SU-DHL-6 (cell line): ENCODE measurements around the gene STAM2.
"Not testable (repeated sequence)": the region's sequence is repeated elsewhere in the genome, so short reads cannot be mapped to it uniquely, and the experiment has no call there.

Experiments used
- H2AFZ ChIP-seq: fragments of 200-600 bp; sonication (generic); 2 replicates; pipeline ENCODE4 v1.6.1; 2014; ENCODE audit warnings: low read depth, mild to moderate bottlenecking, moderate library complexity, mixed read lengths, antibody characterized with exemption, low read length; ENCODE audit not compliant: severe bottlenecking
- H3F3A ChIP-seq: fragments of 200-600 bp; shearing (Covaris generic); 2 replicates; pipeline ENCODE4 v1.6.0; 2016; ENCODE audit warnings: antibody characterized with exemption, mild to moderate bottlenecking; ENCODE audit not compliant: insufficient read depth
- H3K27ac ChIP-seq: fragments of 200-600 bp; sonication (generic); 2 replicates; pipeline ENCODE4 v1.5.1; 2016; ENCODE audit warnings: low read depth, mild to moderate bottlenecking, low read length, moderate library complexity, mixed read lengths
- H3K27me3 ChIP-seq: fragments of 200-600 bp; sonication (generic), shearing (Covaris generic); 2 replicates; pipeline ENCODE4 v1.6.0; 2014; ENCODE audit warnings: mild to moderate bottlenecking, low read length
- H3K36me3 ChIP-seq: fragments of 200-600 bp; sonication (generic); 2 replicates; pipeline ENCODE4 v1.6.1; 2014; ENCODE audit warnings: mild to moderate bottlenecking, low read length, mixed read lengths
- H3K4me2 ChIP-seq: fragments of 300-600, 200-600 bp; shearing (Covaris generic), sonication (generic); 2 replicates; pipeline ENCODE4 v1.6.0; 2014; ENCODE audit warnings: low read length, low read depth, mild to moderate bottlenecking; ENCODE audit not compliant: poor library complexity, severe bottlenecking
- H3K4me3 ChIP-seq: fragments of 200-600 bp; sonication (generic); 2 replicates; pipeline ENCODE4 v1.5.1; 2014; ENCODE audit warnings: antibody characterized with exemption, low read length, mild to moderate bottlenecking, mixed read lengths; ENCODE audit not compliant: insufficient read depth, poor library complexity, severe bottlenecking
- H3K79me2 ChIP-seq: fragments of 200-600 bp; sonication (generic); 2 replicates; pipeline ENCODE4 v1.6.1; 2014; ENCODE audit warnings: mild to moderate bottlenecking, low read length, moderate library complexity; ENCODE audit not compliant: insufficient read depth
- H3K9ac ChIP-seq: fragments of 200-600 bp; sonication (generic); 2 replicates; pipeline ENCODE4 v1.7.0; 2014; ENCODE audit warnings: mild to moderate bottlenecking, low read length
- H3K9me2 ChIP-seq: fragments of 200-600 bp; sonication (generic); replicated peaks from 2 replicates; pipeline ENCODE4 v1.6.1; 2014; ENCODE audit warnings: low read length; ENCODE audit not compliant: insufficient read depth
- H3K9me3 ChIP-seq: fragments of 200-600 bp; sonication (generic); 2 replicates; pipeline ENCODE4 v1.6.1; 2014; ENCODE audit warnings: low read length, mixed read lengths; ENCODE audit not compliant: insufficient read depth
- H4K20me1 ChIP-seq: fragments of 200-600 bp; sonication (generic); 2 replicates; pipeline ENCODE4 v1.6.1; 2014; ENCODE audit warnings: low read depth, mild to moderate bottlenecking, antibody characterized with exemption, low read length, moderate library complexity, mixed read lengths
- CTCF ChIP-seq: fragments of 200-600 bp; sonication (generic); IDR thresholded peaks from one replicate; pipeline ENCODE4 v1.5.1; 2017; ENCODE audit warnings: antibody characterized with exemption, mild to moderate bottlenecking, low read length, moderate library complexity; ENCODE audit not compliant: insufficient read depth, poor library complexity, severe bottlenecking
- EZH2phosphoT487 ChIP-seq: fragments of 200-600 bp; sonication (generic), shearing (Covaris generic); conservative IDR thresholded peaks from 2 replicates; pipeline ENCODE4 v1.6.1; 2018; ENCODE audit warnings: mild to moderate bottlenecking, antibody characterized with exemption, low read length, moderate library complexity, mixed read lengths

Gene STAM2

GRCh38 chr2:152200565-152201465, 25.3 kb upstream of the STAM2 start:
- Histone ChIP-seq H4K20me1 (no peaks in the 10 kb centered on the region), H3K9ac (no peak overlapping the region), H3K27me3 (no peaks in the 10 kb centered on the region), H3K27ac (no peak overlapping the region), H3K9me2 (no peaks in the 10 kb centered on the region), H3K4me2 (no peak overlapping the region), H3F3A (no peaks in the 10 kb centered on the region), H3K36me3 (no peaks in the 10 kb centered on the region), H3K4me3 (no peak overlapping the region), H3K9me3 (no peaks in the 10 kb centered on the region), H3K79me2 (no peaks in the 10 kb centered on the region), H2AFZ (no peak overlapping the region)
- TF ChIP-seq CTCF (no peak), EZH2phosphoT487 (no peak)

GRCh38 chr2:152200101-152200500, 24.5 kb upstream of the STAM2 start:
- Histone ChIP-seq H3K9me3 (no peaks in the 10 kb centered on the region), H3K4me3 (no peak overlapping the region), H3F3A (no peaks in the 10 kb centered on the region), H4K20me1 (no peaks in the 10 kb centered on the region), H3K9ac (no peak overlapping the region), H2AFZ (no peak overlapping the region), H3K4me2 (no peak overlapping the region), H3K36me3 (no peaks in the 10 kb centered on the region), H3K9me2 (no peaks in the 10 kb centered on the region), H3K27me3 (no peaks in the 10 kb centered on the region), H3K79me2 (no peaks in the 10 kb centered on the region), H3K27ac (no peak overlapping the region)
- TF ChIP-seq CTCF (no peak), EZH2phosphoT487 (no peak)

- no peaks in the 10 kb centered on the region for H3K9me2 ChIP-seq
Measured at GRCh38 chr2:152198499-152198898, 22.9 kb upstream of the STAM2 start.

GRCh38 chr2:152197508-152198284, 22.1 kb upstream of the STAM2 start:
- not testable (repeated sequence) for H2AFZ ChIP-seq, H3K4me3 ChIP-seq, H3K27me3 ChIP-seq, H3K9me2 ChIP-seq, H3K9ac ChIP-seq, H3F3A ChIP-seq, H3K9me3 ChIP-seq, H4K20me1 ChIP-seq, H3K79me2 ChIP-seq, H3K36me3 ChIP-seq, H3K27ac ChIP-seq, H3K4me2 ChIP-seq

More at GRCh38 chr2:152198499-152198898, 22.9 kb upstream of the STAM2 start:
- Histone ChIP-seq H3K79me2 (no peaks in the 10 kb centered on the region), H3F3A (no peaks in the 10 kb centered on the region), H3K9ac (no peak overlapping the region), H3K9me3 (no peaks in the 10 kb centered on the region), H3K4me2 (no peak overlapping the region), H3K27ac (no peak overlapping the region), H3K4me3 (no peak overlapping the region), H3K36me3 (no peaks in the 10 kb centered on the region), H4K20me1 (no peaks in the 10 kb centered on the region), H2AFZ (no peak overlapping the region), H3K27me3 (no peaks in the 10 kb centered on the region)
- TF ChIP-seq CTCF, result no peak
- TF ChIP-seq EZH2phosphoT487, result no peak
